Activated CD8-positive, alpha-beta memory T cell treated with anti-CD3 and anti-CD28 coated beads, Interleukin-2, amount 50 U/mL, for 1 hour (primary cell): ENCODE results near the gene DOP1B.
"Not testable (repeated sequence)": the region's sequence is repeated elsewhere in the genome, so short reads cannot be mapped to it uniquely, and the experiment has no call there.

Experiments used
- DNase-seq: peaks from one replicate; pipeline ENCODE4 v3.0.0-alpha.2; 2020; ENCODE audit errors: extremely low read depth

The DOP1B gene, protein sequence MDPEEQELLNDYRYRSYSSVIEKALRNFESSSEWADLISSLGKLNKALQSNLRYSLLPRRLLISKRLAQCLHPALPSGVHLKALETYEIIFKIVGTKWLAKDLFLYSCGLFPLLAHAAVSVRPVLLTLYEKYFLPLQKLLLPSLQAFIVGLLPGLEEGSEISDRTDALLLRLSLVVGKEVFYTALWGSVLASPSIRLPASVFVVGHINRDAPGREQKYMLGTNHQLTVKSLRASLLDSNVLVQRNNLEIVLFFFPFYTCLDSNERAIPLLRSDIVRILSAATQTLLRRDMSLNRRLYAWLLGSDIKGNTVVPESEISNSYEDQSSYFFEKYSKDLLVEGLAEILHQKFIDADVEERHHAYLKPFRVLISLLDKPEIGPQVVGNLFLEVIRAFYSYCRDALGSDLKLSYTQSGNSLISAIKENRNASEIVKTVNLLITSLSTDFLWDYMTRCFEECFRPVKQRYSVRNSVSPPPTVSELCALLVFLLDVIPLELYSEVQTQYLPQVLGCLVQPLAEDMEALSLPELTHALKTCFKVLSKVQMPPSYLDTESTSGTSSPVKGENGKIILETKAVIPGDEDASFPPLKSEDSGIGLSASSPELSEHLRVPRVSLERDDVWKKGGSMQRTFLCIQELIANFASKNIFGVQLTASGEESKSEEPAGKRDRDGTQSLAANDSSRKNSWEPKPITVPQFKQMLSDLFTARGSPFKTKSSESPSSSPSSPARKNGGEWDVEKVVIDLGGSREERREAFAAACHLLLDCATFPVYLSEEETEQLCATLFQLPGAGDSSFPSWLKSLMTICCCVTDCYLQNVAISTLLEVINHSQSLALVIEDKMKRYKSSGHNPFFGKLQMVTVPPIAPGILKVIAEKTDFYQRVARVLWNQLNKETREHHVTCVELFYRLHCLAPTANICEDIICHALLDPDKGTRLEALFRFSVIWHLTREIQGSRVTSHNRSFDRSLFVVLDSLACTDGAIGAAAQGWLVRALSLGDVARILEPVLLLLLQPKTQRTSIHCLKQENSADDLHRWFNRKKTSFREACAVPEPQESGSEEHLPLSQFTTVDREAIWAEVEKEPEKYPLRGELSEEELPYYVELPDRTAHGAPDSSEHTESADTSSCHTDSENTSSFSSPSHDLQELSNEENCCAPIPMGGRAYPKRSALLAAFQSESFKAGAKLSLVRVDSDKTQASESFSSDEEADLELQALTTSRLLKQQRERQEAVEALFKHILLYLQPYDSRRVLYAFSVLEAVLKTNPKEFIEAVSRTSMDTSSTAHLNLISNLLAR (N-terminal part only)

GRCh38 chr21:36156815-36157670 is at the start of gene DOP1B:
TSS of gene DOP1B (plus strand) at chr21:36156824. CDS start at chr21:36164734, 7,910 bp downstream.
- DNase-seq = no peak

DNA sequence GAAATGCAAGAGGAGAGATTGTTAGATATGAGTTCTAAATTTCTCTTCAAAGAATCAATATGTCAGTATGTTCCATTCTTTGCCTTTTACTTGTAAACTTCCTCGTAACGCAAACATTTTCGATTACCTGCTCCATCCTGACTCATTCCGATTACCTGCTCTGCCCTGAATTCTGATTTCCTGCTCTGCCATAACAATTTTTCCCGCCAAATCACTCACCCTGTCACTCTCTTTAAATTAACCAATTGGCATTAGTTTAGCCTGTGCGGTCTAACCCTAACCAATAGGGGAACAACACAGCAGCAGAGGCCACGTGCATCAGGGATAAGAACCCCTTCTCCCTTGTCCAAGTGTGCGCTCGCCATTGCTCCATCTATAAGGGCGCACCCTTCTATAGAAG is 46.8 kb upstream of the DOP1B start:
- no peak for DNase-seq

DNA sequence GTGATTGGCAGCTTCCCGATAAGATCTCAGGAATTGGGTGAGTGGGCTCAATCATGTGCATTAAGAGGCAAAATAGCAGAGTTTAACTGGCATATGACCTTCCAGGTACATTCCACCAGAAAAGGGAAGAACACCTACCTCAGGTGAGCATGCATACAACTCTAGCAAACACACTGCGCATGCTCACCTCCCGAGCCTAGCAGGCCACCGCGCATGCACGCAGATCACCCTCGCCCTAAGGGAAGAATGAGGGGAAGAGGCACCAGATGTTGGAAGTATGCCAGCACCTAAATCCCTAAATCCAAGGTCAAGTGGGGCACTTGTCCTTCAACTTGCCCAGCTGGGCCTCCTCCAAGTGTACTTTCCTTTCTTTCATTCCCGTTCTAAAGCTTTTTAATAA is 45.4 kb upstream of the DOP1B start:
- no peak for DNase-seq

- no peak for DNase-seq
These were observed 42.8 kb upstream of the DOP1B start for GRCh38 chr21:36113647-36114428.

DNA sequence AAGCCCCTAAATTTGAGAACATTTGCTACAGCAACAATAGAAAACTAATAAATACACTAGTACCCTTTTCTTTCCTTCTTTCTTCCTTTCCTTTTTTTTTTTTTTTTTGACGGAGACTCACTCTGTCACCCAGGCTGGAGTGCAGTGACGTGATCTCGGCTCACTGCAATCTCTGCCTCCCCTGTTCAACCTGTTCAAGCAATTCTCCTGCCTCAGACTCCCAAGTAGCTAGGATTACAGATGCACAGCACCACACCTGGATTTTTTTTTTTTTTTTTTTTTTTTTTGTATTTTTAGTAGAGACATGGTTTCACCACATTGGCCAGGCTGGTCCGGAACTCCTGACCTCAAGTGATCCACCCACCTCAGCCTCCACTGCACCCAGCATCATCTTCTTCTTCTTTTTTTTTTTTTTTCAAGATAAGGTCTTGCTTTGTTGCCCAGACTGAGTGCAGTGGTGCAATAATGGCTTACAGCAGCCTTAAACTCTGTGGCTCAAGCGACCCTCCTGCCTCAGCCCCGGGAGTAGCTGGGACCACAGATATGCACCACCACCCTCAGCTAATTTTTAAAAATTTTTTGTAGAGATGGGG is 41.4 kb upstream of the DOP1B start:
- no peak for DNase-seq

DNA sequence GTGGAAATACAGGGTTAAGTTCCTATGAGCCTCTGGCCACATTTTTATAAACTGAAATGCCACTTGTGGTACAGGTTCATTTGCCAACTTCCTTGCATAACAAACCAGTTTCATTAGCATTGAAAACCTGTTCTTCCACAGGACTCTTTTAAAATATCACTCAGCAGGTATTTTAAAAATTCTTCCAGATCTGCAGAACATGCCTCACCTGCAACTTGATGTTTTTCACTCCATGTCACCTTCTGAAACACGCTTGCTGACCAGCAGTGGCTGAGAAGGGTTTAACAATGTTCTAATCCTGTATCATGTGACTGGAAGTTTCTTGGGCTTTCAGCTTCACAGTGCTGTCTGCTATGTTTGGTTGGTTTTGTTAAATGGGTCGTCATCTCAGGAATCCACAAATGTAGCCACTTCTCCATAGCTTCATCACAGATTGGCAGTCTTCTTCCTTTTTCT is 39.3 kb upstream of the DOP1B start:
- no peak for DNase-seq

- no peak for DNase-seq
These were observed 36.2 kb upstream of the DOP1B start for GRCh38 chr21:36120304-36120888.

DNA sequence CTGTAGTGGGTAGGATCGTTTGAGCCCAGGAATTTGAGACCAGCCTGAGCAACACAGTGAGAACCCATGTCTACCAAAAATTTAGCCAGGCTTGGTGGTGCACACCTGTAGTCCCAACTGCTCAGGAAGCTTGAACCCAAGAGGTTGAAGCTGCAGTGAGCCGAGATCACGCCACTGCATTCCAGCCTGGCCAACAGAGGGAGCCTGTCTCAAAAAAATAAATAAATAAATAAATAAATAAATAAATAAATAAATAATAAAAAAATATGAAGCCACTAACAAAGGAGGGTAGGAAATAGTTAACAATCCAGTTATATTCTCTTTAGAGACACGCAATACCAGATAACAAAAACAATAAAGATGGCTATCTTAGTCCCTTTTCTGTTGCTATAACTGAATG is 33.6 kb upstream of the DOP1B start:
- no peak for DNase-seq

DNA sequence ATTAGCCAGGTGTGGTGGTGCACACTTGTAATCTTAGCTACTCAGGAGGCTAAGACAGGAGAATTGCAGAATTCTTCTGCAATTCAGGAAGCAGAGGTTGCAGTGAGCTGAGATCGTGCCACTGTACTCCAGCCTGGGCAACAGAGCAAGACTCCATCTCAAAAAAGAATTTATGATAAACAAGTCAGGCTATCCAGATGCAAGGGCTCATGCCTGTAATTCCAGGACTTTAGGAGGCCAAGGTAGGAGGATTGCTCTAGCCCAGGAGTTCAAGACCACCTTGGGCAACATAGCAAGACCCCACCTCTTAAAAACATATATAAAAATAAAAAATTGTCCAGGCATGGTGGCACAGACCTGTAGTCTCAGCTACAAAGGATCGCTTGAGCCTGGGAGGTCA is 32.2 kb upstream of the DOP1B start:
- DNase-seq = no peak

GRCh38 chr21:36125512-36126207 is 31.0 kb upstream of the DOP1B start:
- no peak for DNase-seq

GRCh38 chr21:36126208-36126565 is 30.4 kb upstream of the DOP1B start:
- DNase-seq = no peak

DNA sequence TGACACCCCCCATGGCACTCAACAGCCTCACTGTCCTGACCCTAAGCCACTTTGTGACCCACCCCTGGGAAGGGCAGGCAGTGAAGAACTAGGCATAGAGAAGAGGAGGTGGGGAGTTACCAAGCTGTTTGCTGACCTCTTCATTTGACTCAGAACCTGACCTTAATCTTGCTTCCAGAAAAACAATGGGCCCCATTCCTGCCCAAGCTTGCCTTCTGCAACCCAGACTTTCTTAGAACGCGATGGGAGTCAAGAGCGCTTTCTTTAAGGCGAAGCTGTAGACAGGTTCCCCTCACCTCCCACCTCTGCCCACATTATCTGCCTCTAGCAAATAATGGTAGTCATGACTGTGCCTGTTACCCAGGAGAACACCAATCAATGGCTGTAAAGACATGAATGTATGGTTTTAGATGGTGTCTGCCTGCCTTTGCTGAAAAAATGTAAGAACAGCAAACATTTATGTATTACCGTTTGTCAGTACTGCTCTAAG is 30.0 kb upstream of the DOP1B start:
- no peak for DNase-seq

GRCh38 chr21:36127250-36127904 is 29.2 kb upstream of the DOP1B start:
- DNase-seq = no peak

- no peak for DNase-seq
These were observed 28.6 kb upstream of the DOP1B start for GRCh38 chr21:36127977-36128376.

- no peak for DNase-seq
These were observed 27.4 kb upstream of the DOP1B start for GRCh38 chr21:36129219-36129618.

DNA sequence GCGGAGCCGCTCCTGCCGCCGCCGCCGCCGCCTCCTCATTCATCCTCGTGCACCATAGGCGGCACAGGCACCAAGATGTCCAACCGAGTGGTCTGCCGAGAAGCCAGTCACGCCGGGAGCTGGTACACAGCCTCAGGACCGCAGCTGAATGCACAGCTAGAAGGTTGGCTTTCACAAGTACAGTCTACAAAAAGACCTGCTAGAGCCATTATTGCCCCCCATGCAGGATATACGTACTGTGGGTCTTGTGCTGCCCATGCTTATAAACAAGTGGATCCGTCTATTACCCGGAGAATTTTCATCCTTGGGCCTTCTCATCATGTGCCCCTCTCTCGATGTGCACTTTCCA is 26.2 kb upstream of the DOP1B start:
- not testable (repeated sequence) for DNase-seq

GRCh38 chr21:36130839-36131238 is 25.8 kb upstream of the DOP1B start:
- DNase-seq = not testable (repeated sequence)

DNA sequence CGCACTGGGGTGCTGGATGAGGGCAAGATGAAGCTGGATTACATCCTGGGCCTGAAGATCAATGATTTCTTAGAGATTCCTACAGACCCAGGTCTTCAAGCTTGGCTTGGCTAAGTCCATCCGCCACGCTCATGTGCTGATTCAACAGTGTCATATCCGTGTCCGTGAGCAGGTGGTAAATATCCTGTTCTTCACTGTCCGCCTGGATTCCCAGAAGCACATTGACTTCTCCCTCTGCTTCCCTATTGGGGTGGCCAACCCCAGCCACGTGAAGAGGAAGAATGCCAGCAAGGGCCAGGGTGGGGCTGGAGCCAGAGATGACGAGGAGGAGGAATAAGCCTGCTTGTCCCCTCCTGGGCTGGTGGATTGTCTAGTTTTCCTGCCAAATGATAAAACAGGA is 23.9 kb upstream of the DOP1B start:
- DNase-seq = no peak
